Activated CD8-positive, alpha-beta T cell treated with anti-CD3 and anti-CD28 coated beads for 36 hours (primary cell): ENCODE data around the gene C2. TPM values are rescaled to one million over a fixed set of nuclear protein-coding genes. Genes with fewer than 3 reads are reported as not detected.

Experiments used
- ATAC-seq: fragments of 200-7000 bp; cut with Tn5 transposase; one replicate; pipeline ENCODE4 v1.10.0; 2021; ENCODE audit warnings: mild to moderate bottlenecking, moderate library complexity
- CTCF ChIA-PET: fragments of 350-600 bp; sonication (Branson Sonifier 250); formaldehyde crosslinking; loops from one replicate; lab custom pipeline; 2021; ENCODE audit warnings: antibody characterized with exemption; lab: Charles Lee
- POLR2A ChIA-PET: fragments of 350-600 bp; sonication (Branson Sonifier 250); formaldehyde crosslinking; loops from one replicate; lab custom pipeline; 2021; ENCODE audit warnings: antibody characterized with exemption; lab: Charles Lee
- DNase-seq: peaks from one replicate; pipeline ENCODE4 v3.0.0-alpha.2; 2020
- H3K27ac Mint-ChIP-seq: one replicate; pipeline ENCODE4 v1.8.0; 2021; ENCODE audit warnings: mild to moderate bottlenecking, mixed read lengths
- H3K27me3 Mint-ChIP-seq: one replicate; pipeline ENCODE4 v1.8.0; 2021; ENCODE audit warnings: mixed read lengths
- H3K36me3 Mint-ChIP-seq: one replicate; pipeline ENCODE4 v1.8.0; 2021; ENCODE audit warnings: low read depth, mixed read lengths
- H3K4me1 Mint-ChIP-seq: one replicate; pipeline ENCODE4 v1.8.0; 2021; ENCODE audit warnings: low read depth, mixed read lengths
- H3K4me3 Mint-ChIP-seq: one replicate; pipeline ENCODE4 v1.8.0; 2021; ENCODE audit warnings: mild to moderate bottlenecking, moderate library complexity, mixed read lengths
- H3K9me3 Mint-ChIP-seq: one replicate; pipeline ENCODE4 v1.8.0; 2021; ENCODE audit warnings: mixed read lengths
- intact Hi-C: fragments of 100-400 bp; cut with micrococcal nuclease; formaldehyde crosslinking; loops from one replicate; pipeline ENCODE4 v1.10.0; 2022
- total RNA-seq, 2 experiments: library from RNA; stranded (reverse); gene quantifications; one replicate each; pipeline ENCODE4 v1.2.3, GENCODE V29; 2021
- TF ChIP-seq, protein P1 (sequence below): fragments of 200-600 bp; IDR thresholded peaks from one replicate; pipeline ENCODE4 v1.8.0; 2022; ENCODE audit warnings: antibody characterized with exemption, mild to moderate bottlenecking

Gene C2
- total RNA-seq, 2 experiments from 2014 or later, result 0.99 to 1.4 TPM

- H3K4me1 Mint-ChIP-seq, result peaks cover 23% of the 10 kb centered on the region
- intact Hi-C loops, result no loop called here
- no peak overlapping the region for H3K4me3 Mint-ChIP-seq
- H3K36me3 Mint-ChIP-seq, result peaks cover 41% of the 10 kb centered on the region
- no peaks in the 10 kb centered on the region for H3K27me3 Mint-ChIP-seq
- no peaks in the 10 kb centered on the region for H3K9me3 Mint-ChIP-seq
- TF ChIP-seq, protein P1, sequence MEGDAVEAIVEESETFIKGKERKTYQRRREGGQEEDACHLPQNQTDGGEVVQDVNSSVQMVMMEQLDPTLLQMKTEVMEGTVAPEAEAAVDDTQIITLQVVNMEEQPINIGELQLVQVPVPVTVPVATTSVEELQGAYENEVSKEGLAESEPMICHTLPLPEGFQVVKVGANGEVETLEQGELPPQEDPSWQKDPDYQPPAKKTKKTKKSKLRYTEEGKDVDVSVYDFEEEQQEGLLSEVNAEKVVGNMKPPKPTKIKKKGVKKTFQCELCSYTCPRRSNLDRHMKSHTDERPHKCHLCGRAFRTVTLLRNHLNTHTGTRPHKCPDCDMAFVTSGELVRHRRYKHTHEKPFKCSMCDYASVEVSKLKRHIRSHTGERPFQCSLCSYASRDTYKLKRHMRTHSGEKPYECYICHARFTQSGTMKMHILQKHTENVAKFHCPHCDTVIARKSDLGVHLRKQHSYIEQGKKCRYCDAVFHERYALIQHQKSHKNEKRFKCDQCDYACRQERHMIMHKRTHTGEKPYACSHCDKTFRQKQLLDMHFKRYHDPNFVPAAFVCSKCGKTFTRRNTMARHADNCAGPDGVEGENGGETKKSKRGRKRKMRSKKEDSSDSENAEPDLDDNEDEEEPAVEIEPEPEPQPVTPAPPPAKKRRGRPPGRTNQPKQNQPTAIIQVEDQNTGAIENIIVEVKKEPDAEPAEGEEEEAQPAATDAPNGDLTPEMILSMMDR, result no peak
- CTCF ChIA-PET, result interaction anchor here (2.6 kb wide), 1 partner anchor 12 kb away, joined by 7 read pairs; no protein-coding TSS in a partner anchor
- no peak for DNase-seq
- no peak overlapping the region for H3K27ac Mint-ChIP-seq
- POLR2A ChIA-PET, result interaction anchor here (2.0 kb wide), 1 partner anchor 11 kb away, joined by 5 read pairs; no protein-coding TSS in a partner anchor
- ATAC-seq, result no peak
These were observed 36.4 kb downstream of the C2 start for GRCh38 chr6:31963921-31964320.

DNA sequence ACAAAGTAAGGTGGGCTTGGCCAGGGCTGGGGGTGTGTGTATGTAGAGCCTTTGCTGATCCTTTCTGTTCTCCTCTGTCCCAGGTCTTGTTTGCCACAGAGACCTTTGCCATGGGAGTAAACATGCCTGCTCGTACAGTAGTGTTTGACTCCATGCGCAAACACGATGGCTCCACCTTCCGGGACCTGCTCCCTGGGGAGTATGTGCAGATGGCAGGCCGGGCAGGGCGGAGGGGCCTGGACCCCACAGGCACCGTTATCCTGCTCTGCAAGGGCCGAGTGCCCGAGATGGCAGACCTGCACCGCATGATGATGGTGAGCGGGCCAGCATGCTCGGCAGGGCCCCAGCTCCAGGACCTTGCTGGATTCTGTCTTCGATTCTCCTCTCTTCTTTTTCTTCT is 38.2 kb downstream of the C2 start:
- Mint-ChIP-seq H3K9me3 (no peaks in the 10 kb centered on the region), H3K27ac (no peak overlapping the region), H3K4me1 (peaks cover 24% of the 10 kb centered on the region), H3K36me3 (peaks cover 45% of the 10 kb centered on the region), H3K27me3 (no peaks in the 10 kb centered on the region), H3K4me3 (no peak overlapping the region)
- intact Hi-C loops, result no loop called here
- TF ChIP-seq, protein P1, result no peak
- DNase-seq, result no peak
- ChIA-PET CTCF (interaction anchor here (0.7 to 4.2 kb wide), 2 partner anchors 14 to 196 kb away, joined by 3 to 16 read pairs; no protein-coding TSS in a partner anchor), POLR2A (interaction anchor here (2.0 kb wide), 1 partner anchor 9 kb away, joined by 5 read pairs; no protein-coding TSS in a partner anchor)
- ATAC-seq, result no peak

- intact Hi-C loops, result no loop called here
- H3K27me3 Mint-ChIP-seq, result no peaks in the 10 kb centered on the region
- H3K4me1 Mint-ChIP-seq, result peaks cover 17% of the 10 kb centered on the region
- H3K9me3 Mint-ChIP-seq, result no peaks in the 10 kb centered on the region
- POLR2A ChIA-PET, result no interaction called here
- CTCF ChIA-PET, result interaction anchor here (4.2 kb wide), 1 partner anchor 15 kb away, joined by 16 read pairs; no protein-coding TSS in a partner anchor
- TF ChIP-seq, protein P1, result no peak
- no peak for DNase-seq
- H3K27ac Mint-ChIP-seq, result no peak overlapping the region
- peaks cover 39% of the 10 kb centered on the region for H3K36me3 Mint-ChIP-seq
- ATAC-seq, result no peak
- H3K4me3 Mint-ChIP-seq, result no peak overlapping the region
These were observed 39.0 kb downstream of the C2 start for GRCh38 chr6:31966506-31966905.

DNA sequence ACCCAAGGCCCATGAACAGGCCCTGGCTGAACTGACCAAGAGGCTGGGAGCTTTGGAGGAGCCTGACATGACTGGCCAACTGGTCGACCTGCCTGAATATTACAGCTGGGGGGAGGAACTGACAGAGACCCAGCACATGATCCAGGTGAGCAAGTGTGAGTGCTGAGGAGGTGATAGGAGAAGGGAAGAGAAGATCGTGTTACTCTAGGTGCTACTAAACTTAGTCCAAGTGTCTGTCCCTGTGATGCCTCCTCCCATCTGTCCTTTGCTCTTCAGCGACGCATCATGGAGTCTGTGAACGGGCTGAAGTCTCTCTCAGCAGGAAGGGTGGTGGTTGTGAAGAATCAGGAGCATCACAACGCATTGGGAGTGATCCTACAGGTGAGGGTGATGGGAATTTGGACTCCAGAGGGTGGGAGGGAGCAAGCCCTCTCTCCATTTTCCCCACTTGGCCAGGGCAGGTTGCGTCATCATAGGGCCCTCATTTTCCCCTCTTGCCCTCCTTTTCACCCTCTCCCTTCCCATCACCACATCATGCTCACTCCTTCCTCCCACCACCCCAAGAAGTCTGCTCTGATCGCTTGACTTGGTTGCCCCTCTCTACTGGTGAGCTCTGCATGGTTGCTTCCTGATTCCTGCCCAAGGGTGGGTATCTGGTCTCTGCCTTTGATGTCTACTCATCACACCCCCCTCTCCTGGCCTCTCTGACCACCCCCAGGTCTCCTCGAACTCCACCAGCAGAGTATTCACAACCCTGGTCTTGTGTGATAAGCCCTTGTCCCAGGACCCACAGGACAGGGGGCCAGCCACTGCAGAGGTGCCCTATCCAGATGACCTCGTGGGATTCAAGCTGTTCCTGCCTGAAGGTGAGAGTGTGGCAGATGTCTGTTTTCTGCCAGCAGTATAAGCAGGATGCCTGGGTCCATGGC is 39.7 kb downstream of the C2 start:
- Mint-ChIP-seq H3K4me1 (peaks cover 12% of the 10 kb centered on the region), H3K36me3 (peaks cover 35% of the 10 kb centered on the region), H3K9me3 (no peaks in the 10 kb centered on the region), H3K27ac (peak overlapping the region; percentile 32), H3K4me3 (no peak overlapping the region), H3K27me3 (peaks cover 2% of the 10 kb centered on the region)
- TF ChIP-seq, protein P1, result no peak
- POLR2A ChIA-PET, result interaction anchor here (9.3 kb wide), 1 partner anchor 9 kb away, joined by 85 read pairs; the partner anchor contains the start of genes NELFE and SKIC2
- CTCF ChIA-PET, result interaction anchor here (4.2 kb wide), 1 partner anchor 15 kb away, joined by 16 read pairs; no protein-coding TSS in a partner anchor
- DNase-seq, result no peak
- ATAC-seq, result no peak
- intact Hi-C loops, result no loop called here
